Stimulated activated CD8-positive, alpha-beta memory T cell treated with anti-CD3 and anti-CD28 coated beads, Interleukin-15, amount 100 ng/mL, for 48 hours (primary cell): ENCODE measurements around the gene COBL.
A peak's percentile ranks its signal among the peaks of the same experiment; 100 is the strongest.

ENCODE experiments used
- DNase-seq, 2 donors: peaks; one replicate each; pipeline ENCODE4 v3.0.0-alpha.2; 2020; ENCODE audit warnings: low read depth in 2 of 2

The COBL gene

DNA sequence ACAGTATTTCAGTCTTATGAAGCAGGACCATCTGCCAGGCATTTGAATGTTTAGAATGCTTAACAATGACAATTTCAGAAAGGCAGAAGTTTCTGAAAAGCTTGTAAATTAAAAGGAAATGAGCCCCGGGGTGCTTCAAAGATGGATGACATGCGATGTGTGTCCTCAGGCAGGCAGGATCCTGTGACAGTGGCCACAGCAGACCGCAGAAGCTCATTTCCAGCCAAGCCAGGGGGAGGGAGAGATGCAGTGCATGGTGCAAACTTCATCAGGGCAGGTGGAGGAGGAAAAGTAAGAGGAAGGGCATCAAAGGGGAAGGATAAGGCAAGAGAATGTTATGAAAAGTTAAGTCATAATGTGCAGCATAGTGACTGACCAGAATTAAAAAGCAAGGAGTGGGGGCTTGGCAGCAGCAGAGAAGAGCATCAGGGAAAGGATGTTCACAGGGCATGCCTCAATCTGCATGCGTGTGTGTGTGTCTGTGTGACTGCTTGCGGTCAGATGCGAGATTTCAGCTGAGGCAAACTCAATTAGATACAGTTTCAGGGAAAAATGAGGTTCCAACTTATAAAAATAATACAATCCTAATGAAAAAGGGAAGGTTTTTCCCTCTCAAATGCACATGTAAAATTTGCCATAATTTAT is 173.7 kb downstream of the COBL start:
- no peak for DNase-seq

DNA sequence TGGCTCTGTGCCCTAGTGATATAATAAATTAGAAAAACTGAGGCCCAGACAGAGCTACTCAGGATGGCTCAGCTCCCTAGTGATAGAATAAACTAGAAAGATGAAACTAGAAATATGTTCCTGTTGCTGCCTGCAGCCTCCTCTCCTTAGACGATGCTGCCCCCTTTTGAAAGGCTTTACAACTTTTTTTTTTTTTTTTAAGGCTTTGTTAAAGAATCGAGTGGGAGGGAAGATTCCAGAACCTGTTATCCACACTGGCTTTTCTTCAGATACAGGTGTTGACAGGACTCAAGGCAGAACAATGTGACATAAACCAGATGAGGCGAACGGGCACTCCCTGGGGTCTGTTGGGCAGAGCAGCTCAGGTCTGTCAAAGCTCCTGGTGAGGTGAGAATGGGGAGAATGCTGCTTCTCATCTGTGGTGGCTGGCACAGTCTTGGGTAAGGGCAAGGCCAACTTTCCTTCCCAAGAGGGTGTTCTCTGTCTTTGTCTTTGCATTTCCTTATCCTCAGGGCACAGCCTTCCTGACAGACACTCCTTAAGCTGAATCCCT is 175.1 kb downstream of the COBL start:
- DNase-seq, result no peak

DNA sequence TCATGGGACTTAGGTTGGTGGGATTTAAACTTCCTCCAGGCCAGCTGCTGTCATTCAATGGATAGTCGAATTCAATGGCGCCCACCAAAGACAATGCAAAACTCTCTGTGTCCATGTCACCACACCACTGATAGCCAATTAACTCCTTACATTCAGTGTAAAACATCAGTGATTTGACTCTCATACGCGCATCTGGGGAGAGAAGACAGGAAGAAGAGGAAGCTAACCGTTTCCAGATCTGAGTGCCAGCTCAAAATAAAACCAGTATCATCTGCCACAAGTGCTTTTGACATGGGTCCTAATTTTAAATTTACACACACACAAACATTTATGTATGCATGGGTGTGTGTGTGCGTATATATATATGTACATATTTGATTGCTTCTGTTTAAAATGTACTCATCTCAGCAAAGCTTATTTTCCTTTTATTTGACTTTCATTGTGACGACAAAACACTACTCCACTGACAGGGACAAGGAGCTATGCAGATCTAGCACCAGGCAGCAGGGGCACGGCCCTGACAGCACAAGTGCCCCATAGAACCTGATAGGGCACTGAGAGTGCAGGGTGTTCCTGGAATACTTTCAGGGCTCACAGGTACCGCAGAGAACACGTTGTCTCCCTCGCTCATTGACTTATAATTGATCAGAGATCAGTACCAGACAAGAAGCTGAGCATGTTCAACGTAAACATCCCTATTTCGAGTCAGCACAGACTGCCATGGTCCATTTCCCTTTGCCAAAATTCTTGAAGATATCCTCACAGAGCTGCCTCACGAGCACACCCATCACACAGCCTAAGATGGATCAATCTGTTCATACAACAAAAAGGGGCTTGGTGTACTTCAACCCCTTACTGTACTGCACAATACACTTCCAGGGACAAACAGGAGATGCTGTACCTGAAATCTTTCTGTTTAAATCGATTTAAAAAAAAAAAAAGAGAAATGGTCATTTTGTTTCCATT is 176.1 kb downstream of the COBL start:
- DNase-seq, result no peak

DNA sequence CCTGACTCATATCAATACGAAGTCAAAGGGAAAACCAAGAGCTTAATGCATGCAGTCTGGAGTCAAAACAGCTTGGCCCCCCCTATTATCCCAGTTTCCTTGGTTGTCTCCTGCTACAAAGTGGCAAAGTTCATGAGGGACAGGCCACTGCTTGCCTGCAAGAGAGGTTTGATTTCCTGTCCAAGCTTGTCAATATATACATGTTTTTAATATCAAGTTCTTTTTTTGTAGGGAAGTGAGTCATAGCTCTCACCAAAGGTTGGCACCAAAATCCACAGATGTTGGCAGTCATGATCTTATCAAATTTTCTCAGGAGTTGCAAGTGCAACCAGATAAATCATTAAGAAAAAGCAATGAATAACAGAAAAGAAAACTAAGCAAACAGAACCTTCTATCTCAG is 176.8 kb downstream of the COBL start:
- no peak for DNase-seq

DNA sequence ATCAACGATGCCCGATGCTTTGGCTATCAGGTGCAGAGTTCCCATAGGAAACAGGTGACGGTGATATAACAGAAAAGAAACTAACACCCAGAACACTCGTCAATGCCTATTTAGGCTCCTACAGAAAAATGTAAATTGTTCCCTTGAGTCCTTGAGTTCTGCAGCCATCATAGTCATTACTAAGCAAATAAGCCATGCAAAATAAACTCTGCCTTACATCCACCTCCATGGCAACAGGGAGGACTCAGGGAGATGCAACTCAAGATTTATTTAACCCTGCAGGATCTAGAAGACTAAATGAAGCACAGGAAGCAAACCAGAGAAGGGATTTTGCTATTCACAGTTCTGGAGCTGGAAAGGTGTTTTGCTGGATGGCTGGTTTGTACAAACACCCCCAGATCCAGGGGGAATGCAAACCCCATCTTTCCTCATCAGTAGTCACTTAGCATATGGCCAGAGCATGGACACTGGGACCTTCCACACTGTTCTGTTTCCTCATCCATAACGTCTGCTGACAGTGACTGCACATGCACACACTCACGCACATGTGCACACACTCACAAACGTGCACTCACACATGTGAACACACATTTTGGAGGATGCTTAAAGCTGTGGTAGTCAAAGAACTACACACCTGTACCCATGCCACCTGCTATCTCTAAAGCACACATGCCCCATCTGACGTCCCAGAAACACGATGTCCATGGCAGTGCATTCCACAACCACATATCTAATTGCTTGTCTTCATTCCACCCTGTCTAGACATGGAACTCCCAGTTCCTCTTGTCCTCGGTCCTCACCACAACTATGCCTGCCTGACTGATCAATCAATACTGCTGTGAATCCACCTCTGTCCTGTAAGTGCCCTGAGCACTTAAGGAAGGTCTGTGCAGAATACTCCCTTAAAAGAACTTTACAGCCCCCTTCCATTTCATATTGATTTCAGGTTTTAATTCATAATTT is 178.2 kb downstream of the COBL start:
- no peak for DNase-seq

DNA sequence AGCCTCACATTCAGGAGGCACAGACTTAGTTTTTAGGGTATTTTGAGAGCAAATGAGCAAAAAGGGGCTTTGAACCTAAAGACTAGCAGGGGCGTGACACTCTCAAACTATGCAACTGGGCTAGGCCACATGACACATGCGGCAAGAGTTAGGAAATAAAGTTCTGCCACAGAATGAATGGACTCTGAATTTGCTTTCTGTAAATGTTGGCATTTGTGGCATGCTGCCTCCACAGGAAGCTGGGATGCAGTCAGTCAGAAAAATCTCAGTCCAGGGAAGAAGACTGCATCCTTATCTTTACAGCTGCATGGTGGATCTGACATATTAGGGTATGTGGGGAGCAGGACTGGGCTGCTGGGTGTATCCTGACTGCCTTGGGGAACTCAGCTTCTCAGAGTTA is 181.0 kb downstream of the COBL start:
- no peak for DNase-seq

DNA sequence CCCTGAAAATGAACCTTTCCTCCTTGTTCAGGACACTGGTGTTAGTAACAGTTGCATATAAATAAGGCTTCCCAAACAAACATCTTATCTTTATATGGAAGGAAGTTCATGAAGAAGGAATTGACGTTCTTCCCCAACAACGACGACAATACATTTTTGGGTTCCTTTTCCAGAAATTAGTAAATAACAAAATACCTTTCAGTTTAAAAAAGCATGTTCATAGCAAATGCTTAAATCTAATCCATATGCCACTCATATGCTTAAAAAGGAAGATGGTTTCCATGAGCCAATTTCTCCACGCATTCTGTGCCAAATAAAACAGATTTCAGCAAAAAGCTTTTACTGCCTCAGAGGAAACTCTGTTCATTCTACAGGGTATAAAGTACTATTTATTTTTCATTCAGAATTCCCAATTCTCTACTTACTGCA is 182.6 kb downstream of the COBL start:
- no peak for DNase-seq

DNA sequence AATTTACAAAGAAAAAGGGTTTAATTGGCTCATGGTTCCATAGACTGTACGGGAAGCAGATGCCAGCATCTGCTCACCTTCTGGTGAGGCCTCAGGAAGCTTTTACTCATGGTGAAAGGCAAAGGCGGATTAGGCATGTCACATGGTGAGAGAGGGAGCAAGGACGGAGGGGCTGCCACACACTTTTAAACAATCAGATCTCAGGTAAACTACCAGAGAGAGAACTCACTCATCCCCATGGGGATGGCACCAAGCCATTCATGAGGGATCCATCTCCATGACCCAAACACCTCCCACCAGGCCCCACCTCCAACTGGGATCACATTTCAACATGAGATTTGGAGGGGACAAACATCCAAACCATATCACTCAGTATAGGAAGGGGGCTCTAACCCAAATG is 183.9 kb downstream of the COBL start:
- no peak for DNase-seq

DNA sequence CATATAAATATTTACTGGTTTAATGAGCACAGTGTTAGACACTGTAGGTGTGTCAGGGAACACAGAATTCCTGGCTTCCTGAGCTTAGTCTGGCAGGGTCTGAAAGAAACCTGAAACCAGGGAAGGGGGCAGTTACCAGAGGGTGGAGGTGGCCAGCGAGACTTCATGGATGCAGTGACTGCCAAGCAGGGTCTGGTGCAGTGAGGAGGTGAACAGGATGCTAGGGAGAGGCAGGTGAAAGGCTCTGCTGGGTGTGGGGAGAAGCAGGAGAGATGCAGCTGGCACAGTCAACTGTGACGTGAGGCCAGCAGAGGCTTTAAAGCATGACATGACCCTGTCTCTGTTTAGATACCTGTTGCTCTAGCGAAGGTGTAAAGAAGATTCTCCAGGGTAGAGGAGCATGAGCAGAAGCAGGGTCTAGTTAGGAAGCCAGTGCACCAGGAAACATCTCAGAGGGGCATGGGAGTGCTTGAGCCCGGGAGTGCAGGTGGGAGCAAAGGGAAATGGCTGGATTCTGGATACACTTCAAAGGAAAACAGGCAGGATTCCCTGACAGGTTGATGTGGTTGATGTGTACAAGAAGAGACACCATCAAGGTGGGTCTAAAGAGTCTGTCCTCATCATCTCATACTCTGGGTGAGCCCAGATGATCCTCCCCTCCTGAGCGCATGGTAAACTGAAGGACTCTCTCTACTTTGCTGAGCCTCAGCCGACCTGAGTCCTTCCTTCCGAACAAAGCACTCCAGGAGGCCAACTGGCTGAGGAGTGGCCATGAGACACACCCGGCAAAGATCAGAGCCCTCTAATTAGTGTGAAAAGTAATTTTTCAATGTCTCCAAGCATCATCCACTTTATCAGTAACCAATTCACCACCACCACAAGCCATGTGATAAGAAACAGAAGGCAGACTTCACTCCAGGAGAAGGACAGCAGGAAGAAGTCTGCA is 186.8 kb downstream of the COBL start:
- DNase-seq, result no peak

DNA sequence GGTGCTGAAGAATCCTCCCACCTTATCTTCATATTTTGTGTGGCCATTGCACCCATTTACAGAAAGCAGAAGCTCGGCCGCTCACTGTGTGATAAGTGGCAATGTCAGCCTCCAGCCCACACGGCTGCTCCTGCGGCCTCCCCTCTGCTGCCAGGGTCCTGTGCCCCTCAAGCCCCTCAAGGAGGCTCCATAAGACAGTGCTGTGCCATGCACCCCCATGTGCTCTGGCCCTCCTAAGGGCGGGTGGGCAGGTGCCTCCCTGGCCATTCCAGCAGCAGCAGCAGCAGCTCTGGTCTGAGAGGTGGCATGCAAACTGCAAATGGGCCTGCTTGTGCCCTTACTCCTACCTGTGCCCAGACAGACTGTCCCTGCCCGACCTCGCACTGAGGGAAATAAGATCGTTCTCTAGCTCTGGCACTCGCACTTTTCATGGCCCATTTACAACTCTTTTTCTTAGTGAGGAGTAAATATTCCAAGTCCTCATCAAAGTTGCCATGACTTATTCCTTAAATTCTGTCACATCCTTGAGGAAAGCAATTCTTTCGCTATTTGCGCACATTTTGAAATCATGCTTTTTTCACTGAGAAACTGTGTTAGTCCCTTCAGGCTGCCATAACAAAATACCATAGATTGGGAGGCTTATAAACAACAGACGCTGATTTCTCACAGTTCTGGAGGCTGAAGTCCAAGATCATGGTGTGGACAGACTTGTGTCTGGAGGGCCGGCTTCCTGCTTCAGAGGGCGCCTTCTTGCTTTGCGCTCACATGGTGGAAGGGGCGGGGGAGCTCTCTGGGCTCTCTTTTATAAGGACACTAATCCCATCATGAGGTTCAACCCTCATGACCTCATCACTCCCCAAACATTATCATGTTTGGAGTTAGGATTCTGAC is 187.8 kb downstream of the COBL start:
- DNase-seq, result no peak

DNA sequence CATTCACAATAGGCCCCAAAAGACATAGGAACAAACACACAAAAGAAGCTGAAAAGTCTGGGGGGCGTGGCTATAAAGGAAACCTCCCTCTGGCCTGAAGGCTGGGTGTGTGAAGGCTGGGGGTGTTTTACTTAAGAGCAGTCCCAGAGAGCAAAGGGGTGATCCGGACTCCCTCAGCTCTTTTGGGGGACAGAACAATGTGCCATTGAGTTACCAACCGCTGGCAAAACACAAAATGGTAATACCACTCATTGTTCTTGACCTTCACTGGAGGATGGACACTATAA is 189.0 kb downstream of the COBL start:
- no peak for DNase-seq

DNA sequence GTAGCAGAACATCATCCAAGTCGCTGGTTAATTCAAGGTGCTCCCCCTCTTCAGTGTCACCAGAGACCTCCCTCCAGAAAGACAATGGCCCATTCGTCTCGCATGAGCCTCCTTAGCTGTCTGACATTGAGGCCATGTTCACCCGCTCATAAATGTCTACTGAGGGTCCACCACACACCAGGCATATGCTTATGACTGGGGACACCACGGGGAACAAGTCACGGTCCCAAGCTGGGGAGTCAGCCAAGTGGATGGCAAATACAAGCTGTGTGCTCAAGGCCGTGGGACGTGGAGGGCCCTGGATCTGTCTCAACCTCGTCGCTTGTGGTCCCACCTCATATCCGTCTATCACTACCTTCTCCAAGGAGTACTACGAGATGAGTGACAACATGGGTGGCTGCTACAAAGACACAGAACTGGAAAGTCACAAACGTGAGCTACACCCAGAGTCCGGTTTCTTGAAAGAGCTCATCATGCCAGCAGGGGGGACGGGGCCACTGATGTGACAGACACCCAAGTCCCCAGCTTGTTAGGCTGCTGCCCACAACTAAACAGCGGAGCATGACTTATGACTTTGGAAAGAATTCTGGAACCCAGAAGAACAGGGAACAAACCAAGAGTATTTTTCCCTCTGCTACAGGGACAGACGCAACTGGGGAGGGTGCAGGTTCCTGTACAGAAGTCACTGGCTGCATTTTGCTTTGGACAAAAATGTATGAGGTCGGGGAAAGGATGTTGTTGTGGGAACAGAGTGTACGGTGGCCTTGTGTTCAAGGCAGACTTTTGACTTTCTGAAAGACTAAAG is 189.6 kb downstream of the COBL start:
- DNase-seq, result no peak

DNA sequence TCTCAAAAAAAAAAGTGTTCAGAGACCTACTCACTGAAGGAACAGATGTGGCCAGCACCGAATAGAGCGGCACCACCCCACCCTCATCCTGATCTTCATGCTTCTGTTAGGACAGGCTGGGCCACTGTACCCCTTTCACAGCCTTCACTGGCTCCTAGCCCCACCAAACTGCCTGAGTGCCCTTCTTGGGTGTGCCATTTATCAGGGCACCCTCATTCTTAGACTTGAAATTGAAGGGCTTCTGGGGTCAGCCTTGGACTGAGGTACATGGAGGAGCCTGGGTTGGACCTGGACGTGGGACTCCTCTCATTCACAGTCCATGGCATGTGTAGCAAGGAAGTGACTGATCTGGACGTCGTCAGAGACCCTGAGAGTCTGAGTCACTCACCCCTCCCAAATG is 190.3 kb downstream of the COBL start:
- no peak for DNase-seq

DNA sequence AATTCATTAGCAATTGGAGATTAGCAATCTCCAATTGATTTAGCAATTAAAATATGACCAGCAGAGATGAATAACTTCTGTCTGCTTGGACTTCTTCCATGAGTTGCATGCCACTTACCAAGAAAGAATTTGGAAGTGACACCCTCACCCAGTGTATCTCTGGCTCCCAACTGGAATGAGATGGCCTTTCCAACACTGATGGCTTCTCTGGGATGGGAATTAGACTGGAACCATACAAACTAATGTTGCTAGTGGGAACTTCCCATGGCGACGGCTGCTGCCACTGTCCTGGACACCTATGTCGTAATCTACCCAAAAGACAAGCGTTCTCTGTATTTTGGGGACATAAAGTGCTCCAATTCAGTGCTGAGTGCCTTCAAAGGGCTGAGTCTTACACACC is 192.3 kb downstream of the COBL start:
- DNase-seq, result no peak

DNA sequence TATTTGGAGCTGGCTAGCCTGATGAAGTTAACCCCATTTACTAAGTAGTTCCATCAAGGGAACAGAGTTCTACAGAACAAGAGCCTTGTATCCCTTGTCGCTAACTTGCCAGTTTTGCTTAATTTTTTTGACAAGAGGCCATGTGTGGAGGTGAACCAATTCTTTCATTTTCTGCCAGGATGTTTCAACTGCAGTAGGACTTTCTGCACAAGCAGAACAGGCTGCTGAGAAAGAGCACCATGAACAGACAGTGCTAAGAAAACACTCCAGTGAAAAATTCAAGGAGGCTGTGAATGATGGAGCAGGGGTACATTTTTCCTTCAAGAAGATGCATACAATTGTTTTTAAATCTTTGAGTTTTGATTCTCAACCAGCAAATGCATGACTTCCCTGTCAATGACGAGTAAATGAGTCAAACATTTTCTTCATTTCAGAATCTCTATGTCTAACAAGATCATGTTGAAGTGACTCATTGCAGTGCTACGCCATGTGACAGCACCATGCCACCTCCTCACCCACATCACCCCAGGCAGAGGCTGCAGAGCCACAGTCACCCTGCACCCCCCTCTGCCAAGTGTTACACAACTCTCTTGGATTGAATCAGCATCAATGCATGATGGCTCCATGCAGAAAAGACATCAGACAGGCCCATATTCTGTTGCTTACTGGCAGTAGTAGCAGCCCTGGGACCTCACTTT is 193.1 kb downstream of the COBL start:
- DNase-seq, result peak; percentile 55 to 77

DNA sequence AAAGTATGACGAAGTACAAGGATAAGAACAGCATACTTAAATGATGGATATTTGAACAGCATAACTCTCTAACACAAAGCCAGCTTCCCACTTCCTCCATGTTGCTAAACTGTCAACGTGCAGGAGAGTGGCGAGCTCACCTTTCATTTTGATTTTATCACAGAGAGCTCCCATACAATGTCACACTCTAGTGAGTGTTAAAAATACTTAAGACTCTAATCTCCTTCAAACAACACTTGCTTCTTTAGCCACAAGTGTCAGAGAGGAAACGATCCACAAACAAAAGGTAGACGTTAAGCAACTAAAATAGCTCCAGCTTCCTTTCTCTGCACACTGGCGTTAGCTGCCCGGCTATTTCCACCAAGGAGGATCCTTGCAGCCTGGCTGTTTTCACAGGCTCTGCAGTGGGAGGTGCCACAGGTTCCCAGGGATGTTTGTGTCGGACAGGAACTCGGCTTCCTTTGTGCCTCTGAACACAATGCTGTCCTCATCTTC is 194.6 kb downstream of the COBL start:
- DNase-seq, result no peak

DNA sequence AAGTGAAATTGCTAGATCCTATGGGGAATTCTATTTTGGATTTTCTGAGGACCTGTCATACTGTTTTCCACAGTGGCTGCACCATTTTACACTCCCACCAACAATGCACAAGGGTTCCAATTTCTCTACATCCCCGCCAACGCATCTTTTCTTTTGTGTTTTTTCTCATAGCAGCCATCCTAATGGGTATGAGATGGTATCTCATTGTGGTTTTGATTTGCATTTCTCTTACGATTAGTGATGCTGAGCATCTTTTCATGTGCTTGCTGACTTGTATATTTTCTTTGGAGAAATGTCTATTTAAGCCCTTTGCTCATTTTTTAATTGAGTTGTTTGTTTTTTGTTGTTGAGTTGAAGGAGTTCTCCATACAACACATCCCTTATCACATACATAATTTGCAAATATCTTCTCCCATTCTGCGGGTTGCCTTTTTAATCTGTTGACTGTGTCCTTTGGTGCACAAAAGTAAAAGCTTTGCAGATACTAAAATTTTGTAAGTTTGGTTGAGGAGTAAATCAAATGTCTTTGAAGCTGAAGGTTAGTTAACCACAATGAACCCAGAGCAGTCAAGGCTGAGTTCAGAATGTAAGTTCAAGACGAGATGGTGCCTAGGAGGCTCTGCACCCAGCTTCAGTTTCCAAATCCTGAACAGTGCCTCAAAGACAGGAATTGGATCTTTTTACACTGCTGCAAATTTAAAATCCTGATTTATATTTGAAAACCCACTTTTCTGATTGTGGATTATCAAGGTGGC is 195.4 kb downstream of the COBL start:
- no peak for DNase-seq
